H1 (cell line): ENCODE measurements around the gene ALG2.

Experiments
- ATF2 ChIP-seq: IDR thresholded peaks from 2 replicates; pipeline ENCODE4 v1.6.1; 2012; ENCODE audit warnings: low read length, inconsistent platforms
- CTCF ChIP-seq, 3 experiments: IDR thresholded peaks; 1 replicate in 2 of 3; 2 replicates in 1 of 3; pipeline versions ENCODE4 v1.5.1 to v1.6.1; 2011; ENCODE audit warnings: low read length in 3 of 3, mild to moderate bottlenecking in 3 of 3, inconsistent platforms in 2 of 3, low read depth in 1 of 3, moderate library complexity in 1 of 3; ENCODE audit not compliant: insufficient read depth in 1 of 3; ENCODE audit errors: control extremely low read depth in 1 of 3
- EZH2 ChIP-seq: fragments of 200-600 bp; sonication (generic); IDR thresholded peaks from 2 replicates; pipeline ENCODE4 v1.7.1; 2012; ENCODE audit warnings: low read depth, mild to moderate bottlenecking, moderate library complexity, low read length, inconsistent platforms; ENCODE audit not compliant: severe bottlenecking
- HDAC6 ChIP-seq: IDR thresholded peaks from one replicate; pipeline ENCODE4 v1.7.1; 2012; ENCODE audit warnings: low read depth, mild to moderate bottlenecking, inconsistent platforms, low read length, moderate library complexity
- KDM1A ChIP-seq: fragments of 200-600, 300-600 bp; sonication (generic); IDR thresholded peaks from 2 replicates; pipeline ENCODE4 v1.7.1; 2016; ENCODE audit warnings: mild to moderate bottlenecking, low read length, borderline replicate concordance
- POLR2A ChIP-seq, 2 experiments: IDR thresholded peaks; 1 replicate in 1 of 2; 2 replicates in 1 of 2; pipeline ENCODE4 v1.6.1; 2011; ENCODE audit warnings: low read depth in 2 of 2, low read length in 2 of 2, mild to moderate bottlenecking in 2 of 2; ENCODE audit errors: control extremely low read depth in 1 of 2
- RAD21 ChIP-seq, 2 experiments: IDR thresholded peaks in 1 of 2; conservative IDR thresholded peaks in 1 of 2; 2 replicates each; pipeline ENCODE4 v1.6.1; 2011; ENCODE audit warnings: low read depth in 2 of 2, low read length in 2 of 2, improper control_type of control experiment in 1 of 2, inconsistent platforms in 1 of 2, mild to moderate bottlenecking in 1 of 2, moderate library complexity in 1 of 2
- RXRA ChIP-seq: IDR thresholded peaks from 2 replicates; pipeline ENCODE4 v1.6.1; 2011; ENCODE audit warnings: low read depth, mild to moderate bottlenecking, low read length, moderate library complexity; ENCODE audit not compliant: insufficient read depth
- YY1 ChIP-seq: IDR thresholded peaks from 2 replicates; pipeline ENCODE4 v1.6.1; 2011; ENCODE audit warnings: low read depth, mild to moderate bottlenecking, low read length
- ZNF274 ChIP-seq: IDR thresholded peaks from 2 replicates; pipeline ENCODE4 v1.7.0; 2012; ENCODE audit warnings: low read length, borderline replicate concordance; ENCODE audit errors: extremely low read depth
- TF ChIP-seq, protein P1 (sequence below): IDR thresholded peaks from 2 replicates; pipeline ENCODE4 v1.6.1; 2011; ENCODE audit warnings: low read depth, mild to moderate bottlenecking, low read length; ENCODE audit not compliant: insufficient read depth
- TF ChIP-seq, protein P2 (sequence below): IDR thresholded peaks from 2 replicates; pipeline ENCODE4 v1.6.1; 2012; ENCODE audit warnings: inconsistent platforms

DNA sequence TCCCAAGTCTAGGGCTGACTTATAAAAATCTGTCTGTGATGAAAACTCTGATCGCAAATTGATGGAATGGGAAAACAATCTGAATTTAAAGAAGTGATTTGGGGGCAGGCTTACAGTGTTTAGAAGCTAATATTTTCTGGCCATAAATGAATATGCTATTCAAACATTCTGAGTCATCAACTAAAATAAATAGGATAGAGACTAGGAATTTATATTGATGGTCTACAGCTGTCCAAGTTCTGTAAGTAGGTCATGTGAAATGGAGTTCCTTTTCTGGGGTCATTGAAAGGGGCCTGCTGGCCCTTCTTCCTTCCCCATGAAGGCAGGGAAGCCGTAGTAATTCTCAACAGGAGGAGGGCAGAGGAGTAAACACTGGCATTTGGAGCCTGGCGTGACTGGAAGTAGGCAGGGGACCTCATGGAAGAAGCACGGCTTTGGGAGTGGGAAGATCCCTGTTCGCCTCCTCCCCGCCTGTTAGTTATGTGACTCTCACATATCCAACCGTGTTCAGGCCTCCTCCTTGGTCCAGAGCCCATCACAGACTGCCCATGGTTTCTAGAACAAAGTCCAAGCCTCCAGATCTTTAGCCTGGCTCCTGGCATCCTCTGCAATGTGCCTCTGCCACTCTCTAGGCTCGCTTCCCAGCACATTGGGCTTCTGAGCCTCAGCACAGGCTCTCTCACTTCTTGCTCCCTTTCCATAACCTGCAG is 31.7 kb downstream of the ALG2 start:
- TF ChIP-seq POLR2A (IDR thresholded peaks at IDR 0.05; ENCODE audit: control extremely low read depth in 1 of 2, low read depth in 2 of 2, low read length in 2 of 2) (no peak), HDAC6 (no peak), YY1 (no peak), KDM1A (no peak), ATF2 (no peak), CTCF (IDR thresholded peaks at IDR 0.05; ENCODE audit: control extremely low read depth in 1 of 3, insufficient read depth in 1 of 3, low read depth in 1 of 3, low read length in 3 of 3) (no peak), RAD21 (IDR thresholded peaks at IDR 0.05 in 1 of 2, conservative IDR thresholded peaks at IDR 0.05 in 1 of 2; ENCODE audit: low read depth in 2 of 2, low read length in 2 of 2) (no peak), EZH2 (no peak), ZNF274 (no peak), RXRA (no peak)
- TF ChIP-seq, protein P1, sequence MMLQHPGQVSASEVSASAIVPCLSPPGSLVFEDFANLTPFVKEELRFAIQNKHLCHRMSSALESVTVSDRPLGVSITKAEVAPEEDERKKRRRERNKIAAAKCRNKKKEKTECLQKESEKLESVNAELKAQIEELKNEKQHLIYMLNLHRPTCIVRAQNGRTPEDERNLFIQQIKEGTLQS: no peak
- TF ChIP-seq, protein P2, sequence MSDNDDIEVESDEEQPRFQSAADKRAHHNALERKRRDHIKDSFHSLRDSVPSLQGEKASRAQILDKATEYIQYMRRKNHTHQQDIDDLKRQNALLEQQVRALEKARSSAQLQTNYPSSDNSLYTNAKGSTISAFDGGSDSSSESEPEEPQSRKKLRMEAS: no peak
